Measurements from ENCODE around the gene SAFB2.

GRCh38 chr19:5588441-5588840 is 34.1 kb downstream of the SAFB2 start:
- TF ChIP-seq PBX3 (IDR thresholded peaks at IDR 0.05): no peak
- TF ChIP-seq CTCF (IDR thresholded peaks at IDR 0.05): no peak
- TF ChIP-seq POLR2A (IDR thresholded peaks at IDR 0.05; ENCODE audit: low read length): no peak
- TF ChIP-seq SMC3 (IDR thresholded peaks at IDR 0.05): no peak
- TF ChIP-seq RAD21 (conservative IDR thresholded peaks at IDR 0.05 in 1 of 2, IDR thresholded peaks at IDR 0.05 in 1 of 2): no peak
- TF ChIP-seq CEBPB (IDR thresholded peaks at IDR 0.05): no peak
- no peak for TF ChIP-seq HMGXB4 (CRISPR knock-in tag; IDR thresholded peaks at IDR 0.05; ENCODE audit: borderline replicate concordance)
- no peak for TF ChIP-seq E2F6 (IDR thresholded peaks at IDR 0.05; ENCODE audit: borderline replicate concordance, low read depth)
- no peak for TF ChIP-seq USF2 (IDR thresholded peaks at IDR 0.05)
- no peak for TF ChIP-seq CHD2 (IDR thresholded peaks at IDR 0.05; ENCODE audit: low read length, partially characterized antibody)
- TF ChIP-seq HOXB5 (CRISPR knock-in tag; IDR thresholded peaks at IDR 0.05): no peak

Measured in A549 (cell line).